HepG2 (cell line): ENCODE results near the gene PYGB. TPM values are rescaled to one million over a fixed set of nuclear protein-coding genes. Genes with fewer than 3 reads are reported as not detected.

ENCODE experiments used
- ARNT ChIP-seq: fragments of 450-650 bp; IDR thresholded peaks from 2 replicates; pipeline ENCODE4 v1.6.1; 2017
- ELF3 ChIP-seq: IDR thresholded peaks from 2 replicates; pipeline ENCODE4 v1.6.1; 2016; ENCODE audit warnings: missing genetic modification reagents, missing compliant biosample characterization
- FOXA1 ChIP-seq, 2 experiments: fragments of 450-650 bp in 1 of 2; sonication (generic) in 1 of 2; formaldehyde crosslinking in 1 of 2; IDR thresholded peaks; 2 replicates each; pipeline versions ENCODE4 v1.4.0 to v1.6.1; 2016 to 2020; ENCODE audit warnings: missing genetic modification reagents in 1 of 2
- KDM3A ChIP-seq: IDR thresholded peaks from 2 replicates; pipeline ENCODE4 v1.6.1; 2018; ENCODE audit warnings: low read depth, missing compliant biosample characterization
- KDM5B ChIP-seq: sonication (generic); formaldehyde crosslinking; IDR thresholded peaks from 2 replicates; pipeline ENCODE4 v1.4.0; 2020; ENCODE audit warnings: missing genetic modification reagents, mild to moderate bottlenecking, borderline replicate concordance
- MED1 ChIP-seq: sonication (generic); formaldehyde crosslinking; IDR thresholded peaks from 2 replicates; pipeline ENCODE4 v1.4.0; 2020; ENCODE audit warnings: missing genetic modification reagents
- SOX6 ChIP-seq, 2 experiments: fragments of 450-650 bp in 1 of 2; sonication (generic) in 1 of 2; formaldehyde crosslinking in 1 of 2; IDR thresholded peaks; 2 replicates each; pipeline versions ENCODE4 v1.4.0 to v1.6.1; 2017 to 2020; ENCODE audit warnings: antibody characterized with exemption in 1 of 2, mild to moderate bottlenecking in 1 of 2, missing genetic modification reagents in 1 of 2
- ZBTB7B ChIP-seq: sonication (generic); formaldehyde crosslinking; IDR thresholded peaks from 2 replicates; pipeline ENCODE4 v1.4.0; 2020; ENCODE audit warnings: missing genetic modification reagents
- ZFP82 ChIP-seq: sonication (generic); formaldehyde crosslinking; IDR thresholded peaks from 2 replicates; pipeline ENCODE4 v1.5.1; 2020; ENCODE audit warnings: mild to moderate bottlenecking, missing genetic modification reagents, borderline replicate concordance
- ZFX ChIP-seq: sonication (generic); formaldehyde crosslinking; IDR thresholded peaks from 2 replicates; pipeline ENCODE4 v1.4.0; 2020; ENCODE audit warnings: mild to moderate bottlenecking, low read depth, missing genetic modification reagents, moderate library complexity
- ZNF256 ChIP-seq: sonication (generic); formaldehyde crosslinking; conservative IDR thresholded peaks from 2 replicates; pipeline ENCODE4 v1.4.0; 2020; ENCODE audit warnings: missing genetic modification reagents
- ZNF329 ChIP-seq: sonication (generic); formaldehyde crosslinking; IDR thresholded peaks from 2 replicates; pipeline ENCODE4 v1.9.0; 2021; ENCODE audit warnings: low read depth, mild to moderate bottlenecking, missing genetic modification reagents
- ZNF460 ChIP-seq: sonication (generic); formaldehyde crosslinking; IDR thresholded peaks from 2 replicates; pipeline ENCODE4 v1.5.1; 2020; ENCODE audit warnings: missing genetic modification reagents, mild to moderate bottlenecking, borderline replicate concordance
- ZNF564 ChIP-seq: sonication (generic); formaldehyde crosslinking; IDR thresholded peaks from 2 replicates; pipeline ENCODE4 v1.8.1; 2023; ENCODE audit warnings: mild to moderate bottlenecking, missing genetic modification reagents
- ZNF747 ChIP-seq: sonication (generic); formaldehyde crosslinking; IDR thresholded peaks from 2 replicates; pipeline ENCODE4 v1.8.1; 2023; ENCODE audit warnings: missing genetic modification reagents, mild to moderate bottlenecking, borderline replicate concordance
- ZNF790 ChIP-seq: sonication (generic); formaldehyde crosslinking; IDR thresholded peaks from 2 replicates; pipeline ENCODE4 v1.8.0; 2022; ENCODE audit warnings: missing genetic modification reagents, mild to moderate bottlenecking, borderline replicate concordance
- ZSCAN20 ChIP-seq: sonication (generic); formaldehyde crosslinking; IDR thresholded peaks from 2 replicates; pipeline ENCODE4 v1.4.0; 2020; ENCODE audit warnings: missing genetic modification reagents, mild to moderate bottlenecking, borderline replicate concordance
- polyA plus RNA-seq, 8 experiments: library from polyadenylated mRNA; depleted of rRNA in 3 of 8; stranded (reverse) in 7 of 8; unstranded in 1 of 8; fragments of >200 nt; fragmentation: Illumina TruSeq in 4 of 8; extraction: Trizol in 4 of 8; gene quantifications; 2 replicates each; pipeline versions ENCODE4 v1.2.1 to v1.2.3, GENCODE V29; 2011 to 2016; ENCODE audit warnings: low read depth in 4 of 8, missing spikeins in 1 of 8, mixed read lengths in 1 of 8; ENCODE audit not compliant: insufficient read depth in 1 of 8
- total RNA-seq, 5 experiments: library from RNA; depleted of rRNA; stranded (reverse); fragments of >200 nt; fragmentation: Illumina TruSeq; extraction: Trizol; gene quantifications; 2 replicates each; pipeline ENCODE4 v1.2.3, GENCODE V29; 2016; ENCODE audit warnings: low read depth in 1 of 5
- TF ChIP-seq, protein P1 (sequence below): sonication (generic); formaldehyde crosslinking; IDR thresholded peaks from 2 replicates; pipeline ENCODE4 v1.5.0; 2020; ENCODE audit warnings: mild to moderate bottlenecking, missing genetic modification reagents
- TF ChIP-seq, protein P2 (sequence below): sonication (generic); formaldehyde crosslinking; IDR thresholded peaks from 2 replicates; pipeline ENCODE4 v1.4.0; 2020; ENCODE audit warnings: mild to moderate bottlenecking, missing genetic modification reagents
- TF ChIP-seq, protein P3 (sequence below): sonication (generic); formaldehyde crosslinking; IDR thresholded peaks from 2 replicates; pipeline ENCODE4 v1.4.0; 2020; ENCODE audit warnings: missing genetic modification reagents

The PYGB gene
- total and polyA plus RNA-seq, 2 of the 13 experiments (the other 11 are each of a cell fraction or from before 2014, with no cell fraction given), result 24.2 to 86.3 TPM

DNA sequence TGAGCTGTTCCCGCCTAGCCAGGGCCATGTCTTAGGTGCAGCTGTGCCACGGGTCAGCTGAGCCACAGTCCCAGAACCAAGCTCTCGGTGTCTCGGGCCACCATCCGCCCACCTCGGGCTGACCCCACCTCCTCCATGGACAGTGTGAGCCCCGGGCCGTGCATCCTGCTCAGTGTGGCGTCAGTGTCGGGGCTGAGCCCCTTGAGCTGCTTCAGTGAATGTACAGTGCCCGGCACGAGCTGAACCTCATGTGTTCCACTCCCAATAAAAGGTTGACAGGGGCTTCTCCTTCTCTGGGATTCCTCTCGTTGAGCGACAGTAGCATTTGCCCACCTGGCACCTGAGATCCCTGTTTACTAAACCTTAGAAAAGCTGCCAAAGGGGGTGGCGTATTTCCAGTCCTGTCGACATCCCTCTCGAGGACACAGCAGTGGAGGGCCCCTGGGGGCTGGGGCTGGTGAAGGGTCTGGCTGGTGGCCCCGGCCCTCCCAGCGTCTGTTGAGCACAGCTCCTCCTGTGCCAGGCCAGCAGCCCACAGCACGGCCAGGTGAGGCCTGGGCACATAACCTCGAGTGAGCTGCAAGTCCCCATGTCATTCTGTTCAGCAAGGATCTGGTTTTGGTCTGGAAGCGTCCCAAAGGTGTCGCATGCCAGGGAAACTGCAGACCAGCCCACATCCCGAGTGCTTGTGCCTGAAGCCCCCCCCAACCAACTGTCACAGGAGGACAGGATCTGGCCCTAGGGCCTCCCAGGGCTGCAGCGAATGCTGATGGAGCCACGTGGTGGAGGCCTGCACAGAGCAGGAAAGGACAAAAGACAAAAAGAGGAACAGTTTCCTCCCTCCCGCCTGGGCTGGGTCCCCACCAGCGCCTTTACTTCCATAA, 21.2 kb upstream of the PYGB start (continued):
- TF ChIP-seq ARNT, result no peak
- TF ChIP-seq ELF3 (CRISPR knock-in tag), result peak; percentile 37; the same call in 1 of the 2 replicates
- peak; percentile 64 for TF ChIP-seq KDM5B (CRISPR knock-in tag)
- peak; percentile 62; the same call in 1 of the 2 replicates for TF ChIP-seq MED1 (CRISPR knock-in tag)
- TF ChIP-seq, protein P1, sequence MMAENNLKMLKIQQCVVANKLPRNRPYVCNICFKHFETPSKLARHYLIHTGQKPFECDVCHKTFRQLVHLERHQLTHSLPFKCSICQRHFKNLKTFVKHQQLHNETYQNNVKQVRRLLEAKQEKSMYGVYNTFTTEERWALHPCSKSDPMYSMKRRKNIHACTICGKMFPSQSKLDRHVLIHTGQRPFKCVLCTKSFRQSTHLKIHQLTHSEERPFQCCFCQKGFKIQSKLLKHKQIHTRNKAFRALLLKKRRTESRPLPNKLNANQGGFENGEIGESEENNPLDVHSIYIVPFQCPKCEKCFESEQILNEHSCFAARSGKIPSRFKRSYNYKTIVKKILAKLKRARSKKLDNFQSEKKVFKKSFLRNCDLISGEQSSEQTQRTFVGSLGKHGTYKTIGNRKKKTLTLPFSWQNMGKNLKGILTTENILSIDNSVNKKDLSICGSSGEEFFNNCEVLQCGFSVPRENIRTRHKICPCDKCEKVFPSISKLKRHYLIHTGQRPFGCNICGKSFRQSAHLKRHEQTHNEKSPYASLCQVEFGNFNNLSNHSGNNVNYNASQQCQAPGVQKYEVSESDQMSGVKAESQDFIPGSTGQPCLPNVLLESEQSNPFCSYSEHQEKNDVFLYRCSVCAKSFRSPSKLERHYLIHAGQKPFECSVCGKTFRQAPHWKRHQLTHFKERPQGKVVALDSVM (CRISPR knock-in tag), result peak; percentile 72
- no peak for TF ChIP-seq SOX6 (IDR thresholded peaks at IDR 0.05)
- TF ChIP-seq SOX6 (CRISPR knock-in tag; IDR thresholded peaks at IDR 0.05), result peak; percentile 79; the same call in 1 of the 2 replicates
- peak; percentile 52 for TF ChIP-seq ZBTB7B (CRISPR knock-in tag)
- 0 out of 2 replicates have a peak, but pooled peaks have one; percentile 33 for TF ChIP-seq ZNF329
- peak; percentile 60; the same call in 1 of the 2 replicates for TF ChIP-seq ZSCAN20
- TF ChIP-seq ZNF460, result no peak
- TF ChIP-seq, protein P2, sequence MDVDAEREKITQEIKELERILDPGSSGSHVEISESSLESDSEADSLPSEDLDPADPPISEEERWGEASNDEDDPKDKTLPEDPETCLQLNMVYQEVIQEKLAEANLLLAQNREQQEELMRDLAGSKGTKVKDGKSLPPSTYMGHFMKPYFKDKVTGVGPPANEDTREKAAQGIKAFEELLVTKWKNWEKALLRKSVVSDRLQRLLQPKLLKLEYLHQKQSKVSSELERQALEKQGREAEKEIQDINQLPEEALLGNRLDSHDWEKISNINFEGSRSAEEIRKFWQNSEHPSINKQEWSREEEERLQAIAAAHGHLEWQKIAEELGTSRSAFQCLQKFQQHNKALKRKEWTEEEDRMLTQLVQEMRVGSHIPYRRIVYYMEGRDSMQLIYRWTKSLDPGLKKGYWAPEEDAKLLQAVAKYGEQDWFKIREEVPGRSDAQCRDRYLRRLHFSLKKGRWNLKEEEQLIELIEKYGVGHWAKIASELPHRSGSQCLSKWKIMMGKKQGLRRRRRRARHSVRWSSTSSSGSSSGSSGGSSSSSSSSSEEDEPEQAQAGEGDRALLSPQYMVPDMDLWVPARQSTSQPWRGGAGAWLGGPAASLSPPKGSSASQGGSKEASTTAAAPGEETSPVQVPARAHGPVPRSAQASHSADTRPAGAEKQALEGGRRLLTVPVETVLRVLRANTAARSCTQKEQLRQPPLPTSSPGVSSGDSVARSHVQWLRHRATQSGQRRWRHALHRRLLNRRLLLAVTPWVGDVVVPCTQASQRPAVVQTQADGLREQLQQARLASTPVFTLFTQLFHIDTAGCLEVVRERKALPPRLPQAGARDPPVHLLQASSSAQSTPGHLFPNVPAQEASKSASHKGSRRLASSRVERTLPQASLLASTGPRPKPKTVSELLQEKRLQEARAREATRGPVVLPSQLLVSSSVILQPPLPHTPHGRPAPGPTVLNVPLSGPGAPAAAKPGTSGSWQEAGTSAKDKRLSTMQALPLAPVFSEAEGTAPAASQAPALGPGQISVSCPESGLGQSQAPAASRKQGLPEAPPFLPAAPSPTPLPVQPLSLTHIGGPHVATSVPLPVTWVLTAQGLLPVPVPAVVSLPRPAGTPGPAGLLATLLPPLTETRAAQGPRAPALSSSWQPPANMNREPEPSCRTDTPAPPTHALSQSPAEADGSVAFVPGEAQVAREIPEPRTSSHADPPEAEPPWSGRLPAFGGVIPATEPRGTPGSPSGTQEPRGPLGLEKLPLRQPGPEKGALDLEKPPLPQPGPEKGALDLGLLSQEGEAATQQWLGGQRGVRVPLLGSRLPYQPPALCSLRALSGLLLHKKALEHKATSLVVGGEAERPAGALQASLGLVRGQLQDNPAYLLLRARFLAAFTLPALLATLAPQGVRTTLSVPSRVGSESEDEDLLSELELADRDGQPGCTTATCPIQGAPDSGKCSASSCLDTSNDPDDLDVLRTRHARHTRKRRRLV (CRISPR knock-in tag), result no peak
- 0 out of 2 replicates have a peak, but pooled peaks have one; percentile 71 for TF ChIP-seq ZNF564 (CRISPR knock-in tag)
- 0 out of 2 replicates have a peak, but pooled peaks have one; percentile 23 for TF ChIP-seq ZFP82
- TF ChIP-seq FOXA1 (IDR thresholded peaks at IDR 0.05), result no peak
- TF ChIP-seq FOXA1 (CRISPR knock-in tag; IDR thresholded peaks at IDR 0.05), result no peak
- TF ChIP-seq ZNF747 (CRISPR knock-in tag), result peak; percentile 59; the same call in 1 of the 2 replicates
- TF ChIP-seq ZNF256 (CRISPR knock-in tag), result peak; percentile 79; the same call in 1 of the 2 replicates
- TF ChIP-seq, protein P3, sequence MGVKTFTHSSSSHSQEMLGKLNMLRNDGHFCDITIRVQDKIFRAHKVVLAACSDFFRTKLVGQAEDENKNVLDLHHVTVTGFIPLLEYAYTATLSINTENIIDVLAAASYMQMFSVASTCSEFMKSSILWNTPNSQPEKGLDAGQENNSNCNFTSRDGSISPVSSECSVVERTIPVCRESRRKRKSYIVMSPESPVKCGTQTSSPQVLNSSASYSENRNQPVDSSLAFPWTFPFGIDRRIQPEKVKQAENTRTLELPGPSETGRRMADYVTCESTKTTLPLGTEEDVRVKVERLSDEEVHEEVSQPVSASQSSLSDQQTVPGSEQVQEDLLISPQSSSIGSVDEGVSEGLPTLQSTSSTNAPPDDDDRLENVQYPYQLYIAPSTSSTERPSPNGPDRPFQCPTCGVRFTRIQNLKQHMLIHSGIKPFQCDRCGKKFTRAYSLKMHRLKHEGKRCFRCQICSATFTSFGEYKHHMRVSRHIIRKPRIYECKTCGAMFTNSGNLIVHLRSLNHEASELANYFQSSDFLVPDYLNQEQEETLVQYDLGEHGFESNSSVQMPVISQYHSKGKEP (CRISPR knock-in tag), result no peak
- no peak for TF ChIP-seq KDM3A
- peak; percentile 89 for TF ChIP-seq ZFX
- TF ChIP-seq ZNF790, result 0 out of 2 replicates have a peak, but pooled peaks have one; percentile 54
